Uterus (tissue), 2 donors: Measurements from ENCODE around the gene GLIS1.

ENCODE experiments used
- CTCF ChIP-seq, 4 experiments: fragments of 200-600 bp in 2 of 4; fragments of 450-650 bp in 2 of 4; sonication (generic) in 2 of 4; IDR thresholded peaks; one replicate each; pipeline ENCODE4 v1.5.1; 2016 to 2019; ENCODE audit warnings: antibody characterized with exemption in 4 of 4, mild to moderate bottlenecking in 2 of 4, moderate library complexity in 1 of 4
- POLR2A ChIP-seq, 2 donors: fragments of 450-650 bp; IDR thresholded peaks; one replicate each; pipeline ENCODE4 v1.6.1; 2016; ENCODE audit warnings: antibody characterized with exemption in 2 of 2, mild to moderate bottlenecking in 1 of 2, moderate library complexity in 1 of 2

- TF ChIP-seq CTCF (IDR thresholded peaks at IDR 0.05) (no peak), POLR2A (IDR thresholded peaks at IDR 0.05) (no peak)
Observed at GRCh38 chr1:53575141-53575954, 163.6 kb downstream of the GLIS1 start.
